DND-41 (cell line): ENCODE results near the gene BCL2A1.

Source experiments
- ATAC-seq: fragments of 200-7000 bp; cut with Tn5 transposase; 3 replicates; pipeline ENCODE4 v1.9.1; 2021; ENCODE audit warnings: low read depth; ENCODE audit not compliant: insufficient read depth
- DNase-seq: peaks from one replicate; pipeline ENCODE4 v3.0.0-alpha.2; 2020
- H2AFZ ChIP-seq: 2 replicates; pipeline ENCODE4 v1.6.0; 2012; ENCODE audit warnings: low read depth, low read length
- H3K27ac ChIP-seq: 2 replicates; pipeline ENCODE4 v1.5.1; 2012; ENCODE audit warnings: low read length, inconsistent platforms
- H3K27me3 ChIP-seq: fragments of 200-600 bp; sonication (generic); 2 replicates; pipeline ENCODE4 v1.6.0; 2012; ENCODE audit warnings: low read length, mild to moderate bottlenecking, inconsistent platforms; ENCODE audit not compliant: insufficient read depth, poor library complexity
- H3K36me3 ChIP-seq: 2 replicates; pipeline ENCODE4 v1.5.1; 2012; ENCODE audit warnings: low read length, inconsistent platforms; ENCODE audit not compliant: insufficient read depth
- H3K4me1 ChIP-seq: 2 replicates; pipeline ENCODE4 v1.5.1; 2012; ENCODE audit warnings: mild to moderate bottlenecking, low read length; ENCODE audit not compliant: insufficient read depth
- H3K4me2 ChIP-seq: 2 replicates; pipeline ENCODE4 v1.6.0; 2012; ENCODE audit warnings: mild to moderate bottlenecking, moderate library complexity, low read length, inconsistent platforms; ENCODE audit not compliant: insufficient read depth
- H3K4me3 ChIP-seq, 2 experiments: fragments of 200-600 bp in 1 of 2; shearing (Covaris generic) in 1 of 2; 2 replicates each; pipeline ENCODE4 v1.5.1; 2012 to 2016; ENCODE audit warnings: inconsistent platforms in 2 of 2, low read length in 2 of 2, mild to moderate bottlenecking in 2 of 2, low read depth in 1 of 2, moderate library complexity in 1 of 2
- H3K79me2 ChIP-seq: 2 replicates; pipeline ENCODE4 v1.6.0; 2012; ENCODE audit warnings: low read length, inconsistent platforms; ENCODE audit not compliant: insufficient read depth
- H3K9ac ChIP-seq: 2 replicates; pipeline ENCODE4 v1.6.0; 2012; ENCODE audit warnings: low read depth, mild to moderate bottlenecking, inconsistent platforms, low read length, moderate library complexity
- H3K9me3 ChIP-seq: 2 replicates; pipeline ENCODE4 v1.5.1; 2012; ENCODE audit warnings: low read length, moderate library complexity, mild to moderate bottlenecking, inconsistent platforms; ENCODE audit not compliant: insufficient read depth, severe bottlenecking
- H4K20me1 ChIP-seq: 2 replicates; pipeline ENCODE4 v1.6.0; 2012; ENCODE audit warnings: low read length; ENCODE audit not compliant: insufficient read depth
- EZH2 ChIP-seq: IDR thresholded peaks from 3 replicates; pipeline ENCODE4 v1.6.1; 2012; ENCODE audit warnings: borderline replicate concordance, low read depth, mild to moderate bottlenecking, moderate library complexity, low read length, inconsistent platforms; ENCODE audit not compliant: severe bottlenecking
- TF ChIP-seq, protein P1 (sequence below): IDR thresholded peaks from 2 replicates; pipeline ENCODE4 v1.5.1; 2012; ENCODE audit warnings: borderline replicate concordance, low read length, moderate library complexity, mild to moderate bottlenecking; ENCODE audit not compliant: poor library complexity, severe bottlenecking; ENCODE audit errors: extremely low read depth

The BCL2A1 gene

DNA sequence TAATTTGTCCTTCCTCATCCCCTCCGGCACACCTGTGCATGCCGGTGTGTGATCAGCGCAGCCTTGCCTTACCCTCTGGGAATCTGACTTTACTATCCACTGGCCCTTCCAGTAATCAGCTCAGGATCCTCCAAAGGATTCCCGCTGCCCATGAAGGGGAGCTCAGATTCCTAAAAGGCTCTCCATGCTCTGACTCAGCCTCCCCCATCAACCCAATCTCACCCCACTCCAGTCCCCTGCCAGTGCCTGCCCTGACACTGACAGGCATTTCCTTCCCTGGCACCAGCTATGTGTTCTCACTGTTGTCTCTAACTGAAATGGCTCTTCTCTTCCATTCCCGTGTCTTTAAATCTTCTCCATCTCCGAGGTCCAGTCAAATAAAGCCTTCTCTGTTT lies 7.3 kb upstream of the BCL2A1 start:
- no peak overlapping the region for H2AFZ ChIP-seq
- no peaks in the 10 kb centered on the region for H3K27me3 ChIP-seq
- no peak overlapping the region for H3K27ac ChIP-seq
- no peak overlapping the region for H3K4me3 ChIP-seq
- no peak overlapping the region for H3K4me2 ChIP-seq
- no peak overlapping the region for H3K9ac ChIP-seq
- no peak for TF ChIP-seq EZH2
- TF ChIP-seq, protein P1, sequence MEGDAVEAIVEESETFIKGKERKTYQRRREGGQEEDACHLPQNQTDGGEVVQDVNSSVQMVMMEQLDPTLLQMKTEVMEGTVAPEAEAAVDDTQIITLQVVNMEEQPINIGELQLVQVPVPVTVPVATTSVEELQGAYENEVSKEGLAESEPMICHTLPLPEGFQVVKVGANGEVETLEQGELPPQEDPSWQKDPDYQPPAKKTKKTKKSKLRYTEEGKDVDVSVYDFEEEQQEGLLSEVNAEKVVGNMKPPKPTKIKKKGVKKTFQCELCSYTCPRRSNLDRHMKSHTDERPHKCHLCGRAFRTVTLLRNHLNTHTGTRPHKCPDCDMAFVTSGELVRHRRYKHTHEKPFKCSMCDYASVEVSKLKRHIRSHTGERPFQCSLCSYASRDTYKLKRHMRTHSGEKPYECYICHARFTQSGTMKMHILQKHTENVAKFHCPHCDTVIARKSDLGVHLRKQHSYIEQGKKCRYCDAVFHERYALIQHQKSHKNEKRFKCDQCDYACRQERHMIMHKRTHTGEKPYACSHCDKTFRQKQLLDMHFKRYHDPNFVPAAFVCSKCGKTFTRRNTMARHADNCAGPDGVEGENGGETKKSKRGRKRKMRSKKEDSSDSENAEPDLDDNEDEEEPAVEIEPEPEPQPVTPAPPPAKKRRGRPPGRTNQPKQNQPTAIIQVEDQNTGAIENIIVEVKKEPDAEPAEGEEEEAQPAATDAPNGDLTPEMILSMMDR = no peak
- no peaks in the 10 kb centered on the region for H4K20me1 ChIP-seq
- H3K79me2 ChIP-seq = no peaks in the 10 kb centered on the region
- no peak for DNase-seq
- H3K4me1 ChIP-seq = no peaks in the 10 kb centered on the region
- no peaks in the 10 kb centered on the region for H3K36me3 ChIP-seq
- H3K9me3 ChIP-seq = no peaks in the 10 kb centered on the region
- ATAC-seq = no peak

DNA sequence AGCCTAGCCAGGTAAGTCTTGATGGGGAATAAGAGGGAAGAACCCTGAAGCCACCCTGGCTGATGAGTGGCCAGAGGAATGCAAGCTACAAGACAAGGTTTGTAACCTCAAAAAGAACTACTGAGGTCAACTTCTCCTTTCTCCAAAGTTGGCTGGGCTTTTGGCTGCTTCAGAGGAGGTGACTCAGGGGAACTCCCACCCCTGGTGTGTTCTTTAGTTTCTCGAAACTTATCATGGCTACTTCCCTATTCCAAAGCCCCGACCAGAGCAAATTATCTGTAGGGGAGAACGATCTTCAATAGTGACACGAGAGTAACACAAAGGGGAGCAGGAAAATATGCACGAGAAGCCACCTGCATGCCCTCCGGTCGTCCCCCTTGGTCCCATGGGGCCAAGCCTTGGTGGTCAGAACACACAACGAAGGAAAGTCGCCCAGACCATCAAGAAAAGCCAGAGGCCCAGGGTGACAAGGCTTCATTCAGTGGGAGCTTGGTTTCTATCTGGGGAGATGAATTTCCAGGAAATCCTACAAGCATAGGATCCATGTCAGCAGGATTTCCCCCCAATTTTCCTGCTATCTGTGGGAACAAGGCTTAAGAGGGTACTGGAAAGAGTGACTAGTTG lies 6.5 kb upstream of the BCL2A1 start:
- Histone ChIP-seq H3K9ac (no peak overlapping the region), H3K79me2 (no peaks in the 10 kb centered on the region), H3K27me3 (no peaks in the 10 kb centered on the region), H3K9me3 (no peaks in the 10 kb centered on the region), H3K4me1 (no peaks in the 10 kb centered on the region), H3K4me2 (no peak overlapping the region), H4K20me1 (no peaks in the 10 kb centered on the region), H3K4me3 (no peak overlapping the region), H2AFZ (no peak overlapping the region), H3K27ac (no peak overlapping the region), H3K36me3 (no peaks in the 10 kb centered on the region)
- DNase-seq (no peak), ATAC-seq (no peak)
- TF ChIP-seq, protein P1 = no peak
- TF ChIP-seq EZH2 = no peak

DNA sequence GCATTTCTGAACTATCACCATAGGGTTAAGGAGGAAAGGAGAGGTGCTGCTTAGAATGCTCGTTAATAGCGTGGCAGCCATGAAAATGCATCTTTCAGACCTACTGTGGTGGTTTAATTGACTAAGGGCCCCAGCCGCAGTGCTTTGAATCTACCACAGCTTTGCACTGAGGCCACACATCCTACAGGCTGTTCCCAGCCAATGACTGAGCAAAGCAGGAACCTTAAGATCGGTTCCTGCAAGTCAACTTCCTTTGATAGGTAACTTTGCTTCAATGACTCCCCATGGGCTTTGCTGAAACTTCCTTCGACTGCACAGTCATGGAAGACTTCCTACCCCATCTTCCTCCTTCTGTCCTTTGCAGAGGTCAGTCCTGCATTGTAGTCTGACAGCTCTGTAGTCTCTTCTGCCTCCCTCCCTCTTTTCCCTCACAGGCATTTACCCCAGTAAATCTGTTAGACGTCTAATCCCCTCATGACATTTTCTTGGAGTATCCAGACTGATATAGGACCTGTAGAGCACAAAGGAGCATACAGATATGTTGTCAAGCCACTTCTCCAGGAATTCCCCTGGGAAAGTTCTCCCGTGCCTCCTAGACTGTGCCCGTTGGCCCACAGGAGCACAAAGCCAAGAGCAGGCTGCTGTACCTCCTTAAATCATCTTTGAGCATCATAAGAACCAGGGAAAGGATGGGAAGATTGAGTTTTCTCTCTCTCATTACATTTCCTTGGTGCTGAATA lies 2.6 kb upstream of the BCL2A1 start:
- peaks cover 10% of the 10 kb centered on the region; the same call in 1 of the 2 replicates for H3K4me1 ChIP-seq
- no peaks in the 10 kb centered on the region for H3K36me3 ChIP-seq
- no peak for ATAC-seq

More for the DNA sequence above, 2.6 kb upstream of the BCL2A1 start:
- no peak for DNase-seq
- no peak overlapping the region for H2AFZ ChIP-seq
- no peak overlapping the region for H3K9ac ChIP-seq
- no peaks in the 10 kb centered on the region for H3K27me3 ChIP-seq
- no peaks in the 10 kb centered on the region for H3K9me3 ChIP-seq
- H3K4me2 ChIP-seq = no peak overlapping the region
- H3K27ac ChIP-seq = no peak overlapping the region
- no peaks in the 10 kb centered on the region for H3K79me2 ChIP-seq
- H3K4me3 ChIP-seq = no peak overlapping the region
- TF ChIP-seq EZH2 = no peak
- TF ChIP-seq, protein P1 = no peak
- H4K20me1 ChIP-seq = no peaks in the 10 kb centered on the region
